GM19238 (cell line): Measurements from ENCODE around the gene MAG.
A peak's percentile ranks its signal among the peaks of the same experiment; 100 is the strongest.

ENCODE experiments used
- DNase-seq: peaks from one replicate; pipeline ENCODE4 v3.0.0; 2011; ENCODE audit warnings: low spot score; ENCODE audit not compliant: insufficient read length

MAG gene

GRCh38 chr19:35296644-35297514 is 4.9 kb downstream of the MAG start:
- DNase-seq = no peak

GRCh38 chr19:35297515-35297848 is 5.5 kb downstream of the MAG start:
- DNase-seq = no peak

- DNase-seq = no peak
Measured at GRCh38 chr19:35297922-35298321, 6.0 kb downstream of the MAG start.

- DNase-seq = no peak
Measured at GRCh38 chr19:35298561-35298972, 6.6 kb downstream of the MAG start.

GRCh38 chr19:35299523-35300338 is 7.8 kb downstream of the MAG start:
- DNase-seq = no peak

GRCh38 chr19:35300339-35300649 is 8.3 kb downstream of the MAG start:
- DNase-seq = no peak

- no peak for DNase-seq
Measured at GRCh38 chr19:35301961-35302360, 10.0 kb downstream of the MAG start.

- no peak for DNase-seq
Measured at GRCh38 chr19:35302446-35302845, 10.5 kb downstream of the MAG start.

GRCh38 chr19:35303357-35303915 is 11.5 kb downstream of the MAG start:
- no peak for DNase-seq

- no peak for DNase-seq
Measured at GRCh38 chr19:35304036-35304435, 12.1 kb downstream of the MAG start.

- DNase-seq = no peak
Measured at GRCh38 chr19:35305181-35305580, 13.2 kb downstream of the MAG start.

- DNase-seq = peak; percentile 47
Measured at GRCh38 chr19:35306473-35307246, 14.7 kb downstream of the MAG start.

- DNase-seq = no peak
Measured at GRCh38 chr19:35307931-35308330, 16.0 kb downstream of the MAG start.

- DNase-seq = no peak
Measured at GRCh38 chr19:35308910-35309309, 16.9 kb downstream of the MAG start.

GRCh38 chr19:35309481-35310279 is 17.7 kb downstream of the MAG start:
- DNase-seq = no peak

GRCh38 chr19:35310331-35310730 is 18.4 kb downstream of the MAG start:
- DNase-seq = no peak

- DNase-seq = no peak
Measured at GRCh38 chr19:35310811-35311465, 19.0 kb downstream of the MAG start.

- DNase-seq = no peak
Measured at GRCh38 chr19:35311901-35312665, 20.1 kb downstream of the MAG start.

GRCh38 chr19:35313587-35313986 is 21.6 kb downstream of the MAG start:
- no peak for DNase-seq

GRCh38 chr19:35314031-35314430 is 22.1 kb downstream of the MAG start:
- DNase-seq = no peak
